GM19351 (cell line): Measurements from ENCODE around the gene PCDHGA1.
"Not testable (repeated sequence)": the region's sequence is repeated elsewhere in the genome, so short reads cannot be mapped to it uniquely, and the experiment has no call there.

Experiments used
- ATAC-seq: cut with Tn5 transposase; IDR thresholded peaks from one replicate; pipeline ENCODE4 v1.9.1; 2021; ENCODE audit warnings: mild to moderate bottlenecking, moderate library complexity; ENCODE audit not compliant: unreplicated experiment

The PCDHGA1 gene

GRCh38 chr5:141330299-141331080 is at the start of gene PCDHGA1:
TSS of gene PCDHGA1 (plus strand) at chr5:141330514.
- ATAC-seq: peak; percentile 68

GRCh38 chr5:141298376-141298775 is 31.9 kb upstream of the PCDHGA1 start:
- ATAC-seq: no peak

GRCh38 chr5:141303756-141304155 is 26.6 kb upstream of the PCDHGA1 start, which contains the start of gene SLC25A2:
TSS of gene SLC25A2 (minus strand) at chr5:141304049. CDS start at chr5:141303865, 184 bp downstream.
- ATAC-seq: no peak

GRCh38 chr5:141306630-141307029 is 23.7 kb upstream of the PCDHGA1 start:
- ATAC-seq: no peak

GRCh38 chr5:141313711-141314110 is 16.6 kb upstream of the PCDHGA1 start:
- ATAC-seq: no peak

GRCh38 chr5:141316963-141317362 is 13.4 kb upstream of the PCDHGA1 start:
- not testable (repeated sequence) for ATAC-seq

GRCh38 chr5:141319202-141319601 is 11.1 kb upstream of the PCDHGA1 start:
- no peak for ATAC-seq

GRCh38 chr5:141319699-141320098 is 10.6 kb upstream of the PCDHGA1 start:
- no peak for ATAC-seq

GRCh38 chr5:141320225-141321169 is 9.8 kb upstream of the PCDHGA1 start, which contains the start of gene TAF7:
TSS of gene TAF7 (minus strand) at chr5:141320784. CDS start at chr5:141320044, 740 bp downstream.
- peak; percentile 89 for ATAC-seq

GRCh38 chr5:141322261-141322660 is 8.1 kb upstream of the PCDHGA1 start:
- ATAC-seq: no peak

- ATAC-seq: peak; percentile 73
Observed at GRCh38 chr5:141326088-141326854, 4.0 kb upstream of the PCDHGA1 start.

- ATAC-seq: no peak
Observed at GRCh38 chr5:141328231-141328630, 2.1 kb upstream of the PCDHGA1 start.

GRCh38 chr5:141332571-141332970 is 2.3 kb downstream of the PCDHGA1 start:
- not testable (repeated sequence) for ATAC-seq

GRCh38 chr5:141338538-141339306 is 8.4 kb downstream of the PCDHGA1 start, which contains the start of gene PCDHGA2:
TSS of gene PCDHGA2 (plus strand) at chr5:141338760.
- ATAC-seq: no peak

GRCh38 chr5:141340781-141341354 is 10.6 kb downstream of the PCDHGA1 start:
- ATAC-seq: not testable (repeated sequence)

- ATAC-seq: no peak
Observed at GRCh38 chr5:141342773-141343172, 12.5 kb downstream of the PCDHGA1 start.

GRCh38 chr5:141343242-141343952 is 13.1 kb downstream of the PCDHGA1 start, which contains the start of gene PCDHGA3:
TSS of gene PCDHGA3 (plus strand) at chr5:141343829. CDS start at chr5:141344034, 205 bp downstream.
- no peak for ATAC-seq

GRCh38 chr5:141343953-141344463 is 13.7 kb downstream of the PCDHGA1 start:
- no peak for ATAC-seq
